CD4-positive, alpha-beta T cell treated with Interleukin-2 at 100 ng/mL for 4 hours (primary cell): ENCODE measurements around the gene DTD1.

ENCODE experiments used
- DNase-seq: peaks from one replicate; pipeline ENCODE4 v3.0.0-alpha.2; 2020; ENCODE audit warnings: low spot score

DTD1 gene

GRCh38 chr20:18615020-18615650, 27.3 kb downstream of the DTD1 start:
- DNase-seq, result no peak

GRCh38 chr20:18621004-18621403, 33.1 kb downstream of the DTD1 start:
- no peak for DNase-seq

- no peak for DNase-seq
Measured at GRCh38 chr20:18623156-18623910, 35.5 kb downstream of the DTD1 start.

GRCh38 chr20:18624948-18625347, 37.1 kb downstream of the DTD1 start:
- DNase-seq, result no peak

GRCh38 chr20:18625907-18626655, 38.2 kb downstream of the DTD1 start:
- DNase-seq, result no peak

- DNase-seq, result no peak
Measured at GRCh38 chr20:18628330-18628920, 40.6 kb downstream of the DTD1 start.

- peak; percentile 45 for DNase-seq
Measured at GRCh38 chr20:18632196-18632789, 44.4 kb downstream of the DTD1 start.

- DNase-seq, result no peak
Measured at GRCh38 chr20:18633411-18633810, 45.6 kb downstream of the DTD1 start.

- no peak for DNase-seq
Measured at GRCh38 chr20:18634501-18634900, 46.6 kb downstream of the DTD1 start.

GRCh38 chr20:18635380-18635779, 47.5 kb downstream of the DTD1 start:
- DNase-seq, result no peak

- DNase-seq, result no peak
Measured at GRCh38 chr20:18637224-18637623, 49.4 kb downstream of the DTD1 start.

- no peak for DNase-seq
Measured at GRCh38 chr20:18638768-18639167, 50.9 kb downstream of the DTD1 start.

- no peak for DNase-seq
Measured at GRCh38 chr20:18639501-18639979, 51.7 kb downstream of the DTD1 start.

- DNase-seq, result no peak
Measured at GRCh38 chr20:18645196-18645745, 57.4 kb downstream of the DTD1 start.

- no peak for DNase-seq
Measured at GRCh38 chr20:18645851-18646250, 58.0 kb downstream of the DTD1 start.

GRCh38 chr20:18647777-18648176, 59.9 kb downstream of the DTD1 start:
- DNase-seq, result no peak

- DNase-seq, result no peak
Measured at GRCh38 chr20:18650224-18650623, 62.4 kb downstream of the DTD1 start.

- DNase-seq, result no peak
Measured at GRCh38 chr20:18653736-18654447, 66.0 kb downstream of the DTD1 start.

- no peak for DNase-seq
Measured at GRCh38 chr20:18654448-18654773, 66.6 kb downstream of the DTD1 start.

GRCh38 chr20:18657575-18657974, 69.7 kb downstream of the DTD1 start:
- no peak for DNase-seq
